Stomach (tissue), 9 donors: ENCODE results near the gene ZNF311. TPM values are rescaled to one million over a fixed set of nuclear protein-coding genes. Genes with fewer than 3 reads are reported as not detected.

Experiments used
- DNase-seq, 2 donors: peaks; one replicate each; pipeline versions ENCODE4 v3.0.0 to v3.0.0-alpha.2; 2013 to 2019
- H3K27ac ChIP-seq, 5 donors: fragments of 200-600 bp in 4 of 5; sonication (generic) in 4 of 5; one replicate each; pipeline ENCODE4 v1.5.1; 2013 to 2019; ENCODE audit warnings: mild to moderate bottlenecking in 1 of 5, moderate library complexity in 1 of 5
- H3K27me3 ChIP-seq, 3 donors: fragments of 200-600 bp; sonication (generic); one replicate each; pipeline ENCODE4 v1.5.1; 2017 to 2019; ENCODE audit warnings: mixed run types in 1 of 3
- H3K36me3 ChIP-seq, 4 donors: fragments of 200-600 bp; sonication (generic); 1 replicate in 3 of 4; 2 replicates in 1 of 4; pipeline ENCODE4 v1.5.1; 2016 to 2019
- H3K4me1 ChIP-seq, 4 donors: fragments of 200-600 bp; sonication (generic); one replicate each; pipeline ENCODE4 v1.5.1; 2016 to 2019
- H3K4me3 ChIP-seq, 4 donors: fragments of 200-600 bp; sonication (generic) in 3 of 4; one replicate each; pipeline ENCODE4 v1.5.1; 2016 to 2019; ENCODE audit warnings: mild to moderate bottlenecking in 1 of 4
- H3K9me3 ChIP-seq, 4 donors: fragments of 200-600 bp; sonication (generic); one replicate each; pipeline ENCODE4 v1.5.1; 2016 to 2019
- CTCF ChIP-seq, 7 experiments: fragments of 450-650 bp in 4 of 7; fragments of 200-600 bp in 3 of 7; sonication (generic) in 3 of 7; IDR thresholded peaks; one replicate each; pipeline ENCODE4 v1.5.1; 2016 to 2019; ENCODE audit warnings: antibody characterized with exemption in 7 of 7, control low read depth in 2 of 7, mild to moderate bottlenecking in 1 of 7
- EP300 ChIP-seq: sonication (generic); formaldehyde crosslinking; IDR thresholded peaks from one replicate; pipeline ENCODE4 v1.6.1; 2017; ENCODE audit warnings: antibody characterized with exemption
- POLR2A ChIP-seq, 4 donors: fragments of 450-650 bp; IDR thresholded peaks; one replicate each; pipeline ENCODE4 v1.6.1; 2016; ENCODE audit warnings: antibody characterized with exemption in 4 of 4, control low read depth in 2 of 4, mild to moderate bottlenecking in 1 of 4, moderate library complexity in 1 of 4
- POLR2AphosphoS5 ChIP-seq, 3 donors: sonication (generic); formaldehyde crosslinking; IDR thresholded peaks; one replicate each; pipeline ENCODE4 v1.6.1; 2016; ENCODE audit warnings: antibody characterized with exemption in 3 of 3
- WGBS, 5 donors: extraction: QIAGEN DNeasy Blood & Tissue Kit in 3 of 5; methylation state at CpG; one replicate each; pipeline versions ENCODE4 v1.1.5 to v1.1.7; 2013 to 2018; 5-methylcytosine and 5-hydroxymethylcytosine counted together
- intact Hi-C: fragments of 100-400 bp; cut with DNase I; formaldehyde crosslinking; loops from one replicate; pipeline ENCODE4 v1.15.1; 2023; ENCODE audit warnings: low total_unique reads
- polyA plus RNA-seq, 3 donors: library from polyadenylated mRNA; stranded (reverse); fragments of 200-250 nt; gene quantifications; one replicate each; pipeline ENCODE4 v1.2.3, GENCODE V29; 2013
- total RNA-seq, 5 donors: library from RNA; depleted of rRNA; stranded (reverse); fragments of >200 nt; gene quantifications; one replicate each; pipeline versions ENCODE4 v1.1.0 to v1.2.3, GENCODE V29; 2014 to 2016
- donor health status: healthy with polysubstance abuse.
- donor health status: Bipolar disorder and iron deficiency.
- donor health status: healthy.

The ZNF311 gene
- total and polyA plus RNA-seq, 8 donors: 0.50 to 6.7 (median 0.73) TPM; not detected in 1

- TF ChIP-seq POLR2A (IDR thresholded peaks at IDR 0.05) (no peak), CTCF (IDR thresholded peaks at IDR 0.05) (no peak), EP300 (no peak), POLR2AphosphoS5 (IDR thresholded peaks at IDR 0.05) (no peak)
Observed at GRCh38 chr6:29028821-29029220, 23.7 kb upstream of the ZNF311 start.

GRCh38 chr6:29025927-29026585 lies 20.9 kb upstream of the ZNF311 start:
- intact Hi-C loops: no loop called here
- H3K4me3 ChIP-seq: no peak overlapping the region
- no peaks in the 10 kb centered on the region for H3K4me1 ChIP-seq
- DNase-seq: no peak
- no peak overlapping the region for H3K27ac ChIP-seq
- H3K27me3 ChIP-seq: peaks cover 0 to 54% (median 0%) of the 10 kb centered on the region in 3 donors
- H3K9me3 ChIP-seq: no peaks in the 10 kb centered on the region
- TF ChIP-seq POLR2A (IDR thresholded peaks at IDR 0.05) (no peak), POLR2AphosphoS5 (IDR thresholded peaks at IDR 0.05) (no peak), CTCF (IDR thresholded peaks at IDR 0.05) (no peak), EP300 (no peak)
- no peaks in the 10 kb centered on the region for H3K36me3 ChIP-seq
- WGBS, 5 donors: 35 to 48% (median 43%) methylated on average over 2 of the region's 2 CpGs

More at GRCh38 chr6:29028821-29029220, 23.7 kb upstream of the ZNF311 start:
- no peak for DNase-seq
- 89 to 92% (median 89%) methylated on average over 13 of the region's 13 CpGs for WGBS, 5 donors
- no peak overlapping the region for H3K27ac ChIP-seq
- no peak overlapping the region for H3K4me3 ChIP-seq
- H3K4me1 ChIP-seq: no peaks in the 10 kb centered on the region
- no peaks in the 10 kb centered on the region for H3K36me3 ChIP-seq
- H3K9me3 ChIP-seq: no peaks in the 10 kb centered on the region
- intact Hi-C loops: no loop called here
- H3K27me3 ChIP-seq: peaks cover 0 to 43% (median 0%) of the 10 kb centered on the region in 3 donors

- no peaks in the 10 kb centered on the region for H3K9me3 ChIP-seq
- peaks cover 0 to 39% (median 0%) of the 10 kb centered on the region in 3 donors for H3K27me3 ChIP-seq
- H3K36me3 ChIP-seq: no peaks in the 10 kb centered on the region
- 62 to 81% (median 71%) methylated on average over 2 of the region's 2 CpGs for WGBS, 5 donors
- intact Hi-C loops: no loop called here
- DNase-seq: no peak
- peaks cover 0 to 8% (median 6%) of the 10 kb centered on the region in 4 donors for H3K4me1 ChIP-seq
- TF ChIP-seq POLR2A (IDR thresholded peaks at IDR 0.05) (no peak), EP300 (no peak), POLR2AphosphoS5 (IDR thresholded peaks at IDR 0.05) (no peak), CTCF (IDR thresholded peaks at IDR 0.05) (no peak)
- H3K4me3 ChIP-seq: no peak overlapping the region
- no peak overlapping the region for H3K27ac ChIP-seq
Observed at GRCh38 chr6:29021434-29021833, 16.3 kb upstream of the ZNF311 start.

GRCh38 chr6:29019629-29020028 lies 14.5 kb upstream of the ZNF311 start:
- Histone ChIP-seq H3K4me3 (no peak overlapping the region), H3K36me3 (no peaks in the 10 kb centered on the region), H3K4me1 (peaks cover 0 to 17% (median 11%) of the 10 kb centered on the region in 4 donors), H3K9me3 (peaks cover 0 to 12% (median 4%) of the 10 kb centered on the region in 4 donors), H3K27me3 (peaks cover 5 to 32% (median 8%) of the 10 kb centered on the region in 3 donors), H3K27ac (no peak overlapping the region)
- 52 to 66% (median 58%) methylated on average over 2 of the region's 2 CpGs for WGBS, 5 donors
- no peak for TF ChIP-seq CTCF (IDR thresholded peaks at IDR 0.05)
- TF ChIP-seq EP300: no peak
- no peak for TF ChIP-seq POLR2A (IDR thresholded peaks at IDR 0.05)
- TF ChIP-seq POLR2AphosphoS5 (IDR thresholded peaks at IDR 0.05): no peak
- no peak for DNase-seq
- intact Hi-C loops: loop anchor here (10.0 kb wide), 1 partner anchor 185 kb away; no protein-coding TSS in a partner anchor
